WTC11 (cell line): Measurements from ENCODE around the gene SPHKAP. TPM values are rescaled to one million over a fixed set of nuclear protein-coding genes. Genes with fewer than 3 reads are reported as not detected.

Experiments used
- AFF4 ChIP-seq: sonication (generic); formaldehyde crosslinking; IDR thresholded peaks from 2 replicates; pipeline ENCODE4 v1.8.1; 2023; ENCODE audit warnings: mild to moderate bottlenecking, missing genetic modification reagents, borderline replicate concordance
- ATF2 ChIP-seq: sonication (generic); formaldehyde crosslinking; IDR thresholded peaks from 2 replicates; pipeline ENCODE4 v1.8.1; 2022; ENCODE audit warnings: low read depth, missing genetic modification reagents, borderline replicate concordance
- CREB1 ChIP-seq: sonication (generic); formaldehyde crosslinking; IDR thresholded peaks from 2 replicates; pipeline ENCODE4 v1.8.0; 2023; ENCODE audit warnings: mild to moderate bottlenecking, missing genetic modification reagents
- EMX1 ChIP-seq: fragments of 250-450 bp; sonication (Bioruptor Pico); IDR thresholded peaks from 2 replicates; pipeline ENCODE4 v1.8.0; 2021; ENCODE audit warnings: mild to moderate bottlenecking
- GABPB1 ChIP-seq: sonication (generic); formaldehyde crosslinking; IDR thresholded peaks from 2 replicates; pipeline ENCODE4 v1.8.1; 2023; ENCODE audit warnings: mild to moderate bottlenecking, missing genetic modification reagents
- JAZF1 ChIP-seq: fragments of 250-450 bp; sonication (Bioruptor Pico); IDR thresholded peaks from 2 replicates; pipeline ENCODE4 v1.9.0; 2021; ENCODE audit warnings: moderate library complexity, mild to moderate bottlenecking, inconsistent platforms
- NFE2L1 ChIP-seq: sonication (generic); formaldehyde crosslinking; IDR thresholded peaks from 2 replicates; pipeline ENCODE4 v1.8.1; 2023; ENCODE audit warnings: missing genetic modification reagents
- NFYB ChIP-seq: sonication (generic); formaldehyde crosslinking; conservative IDR thresholded peaks from 2 replicates; pipeline ENCODE4 v1.8.0; 2022; ENCODE audit warnings: low read depth, missing genetic modification reagents
- OVOL2 ChIP-seq: fragments of 250-450 bp; sonication (Bioruptor Pico); IDR thresholded peaks from 2 replicates; pipeline ENCODE4 v1.9.0; 2021; ENCODE audit warnings: mild to moderate bottlenecking, borderline replicate concordance
- ZNF138 ChIP-seq: sonication (generic); formaldehyde crosslinking; conservative IDR thresholded peaks from 2 replicates; pipeline ENCODE4 v1.8.1; 2022; ENCODE audit warnings: mild to moderate bottlenecking, moderate library complexity, missing genetic modification reagents
- ZNF317 ChIP-seq: sonication (generic); formaldehyde crosslinking; IDR thresholded peaks from 2 replicates; pipeline ENCODE4 v1.8.1; 2023; ENCODE audit warnings: low read depth, mild to moderate bottlenecking, moderate library complexity, missing genetic modification reagents, borderline replicate concordance
- ZNF396 ChIP-seq: fragments of 250-450 bp; sonication (Bioruptor Pico); IDR thresholded peaks from 2 replicates; pipeline ENCODE4 v1.8.0; 2021; ENCODE audit warnings: mild to moderate bottlenecking, moderate library complexity, borderline replicate concordance
- total RNA-seq: library from RNA; stranded (reverse); gene quantifications from 3 replicates; pipeline ENCODE4 v1.2.3, GENCODE V29; 2021

SPHKAP gene
- total RNA-seq, 1 experiment from 2014 or later, result not detected

- no peak for TF ChIP-seq ATF2 (CRISPR knock-in tag)
- TF ChIP-seq ZNF317 (CRISPR knock-in tag), result no peak
- no peak for TF ChIP-seq OVOL2 (CRISPR knock-in tag)
- TF ChIP-seq NFYB (CRISPR knock-in tag), result no peak
- TF ChIP-seq EMX1, result no peak
- TF ChIP-seq CREB1 (CRISPR knock-in tag), result no peak
- TF ChIP-seq ZNF138, result no peak
- no peak for TF ChIP-seq AFF4 (CRISPR knock-in tag)
- TF ChIP-seq NFE2L1 (CRISPR knock-in tag), result no peak
- no peak for TF ChIP-seq GABPB1 (CRISPR knock-in tag)
- TF ChIP-seq JAZF1 (CRISPR knock-in tag), result no peak
- no peak for TF ChIP-seq ZNF396 (CRISPR knock-in tag)
These were observed 249.5 kb downstream of the SPHKAP start (continued) for GRCh38 chr2:227932001-227932400.
